Stimulated activated naive CD8-positive, alpha-beta T cell treated with anti-CD3 and anti-CD28 coated beads, Interleukin-15, amount 100 ng/mL, for 72 hours (primary cell): ENCODE data around the gene SCARF2.
"Not testable (repeated sequence)": the region's sequence is repeated elsewhere in the genome, so short reads cannot be mapped to it uniquely, and the experiment has no call there.

Experiments
- ATAC-seq: fragments of 150-1000 bp; cut with Tn5 transposase; 2 replicates; pipeline ENCODE4 v1.10.0; 2021; ENCODE audit warnings: mild to moderate bottlenecking, moderate library complexity
- DNase-seq, 2 donors: peaks; one replicate each; pipeline ENCODE4 v3.0.0; 2021 to 2022
- H3K27ac Mint-ChIP-seq, 2 donors: one replicate each; pipeline ENCODE4 v1.8.0; 2022; ENCODE audit warnings: mild to moderate bottlenecking in 2 of 2, mixed read lengths in 2 of 2, moderate library complexity in 2 of 2
- H3K27me3 Mint-ChIP-seq: one replicate; pipeline ENCODE4 v1.8.0; 2022; ENCODE audit warnings: mixed read lengths
- H3K4me1 Mint-ChIP-seq: one replicate; pipeline ENCODE4 v1.8.0; 2022; ENCODE audit warnings: mild to moderate bottlenecking, mixed read lengths
- H3K4me3 Mint-ChIP-seq, 2 donors: one replicate each; pipeline ENCODE4 v1.8.0; 2022; ENCODE audit warnings: mild to moderate bottlenecking in 2 of 2, mixed read lengths in 2 of 2, moderate library complexity in 1 of 2
- H3K9me3 Mint-ChIP-seq, 2 donors: one replicate each; pipeline ENCODE4 v1.8.0; 2022; ENCODE audit warnings: mixed read lengths in 2 of 2

The SCARF2 gene

DNA sequence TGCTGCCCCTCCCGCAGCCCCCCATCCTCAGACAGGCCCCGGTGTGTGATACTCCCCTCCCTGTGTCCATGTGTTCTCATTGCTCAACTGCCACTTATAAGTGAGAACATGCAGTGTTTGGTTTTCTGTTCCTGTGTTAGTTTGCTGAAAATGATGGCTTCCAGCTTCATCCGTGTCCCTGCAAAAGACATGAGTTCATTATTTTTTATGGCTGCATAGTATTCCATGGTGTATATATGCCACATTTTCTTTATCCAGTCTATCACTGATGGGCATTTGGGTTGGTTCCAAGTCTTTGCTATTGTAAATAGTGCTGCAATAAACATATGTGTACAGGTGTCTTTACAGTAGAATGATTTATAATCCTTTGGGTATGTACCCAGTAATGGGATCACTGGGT is 22.4 kb downstream of the SCARF2 start:
- H3K4me1 Mint-ChIP-seq, H3K9me3 Mint-ChIP-seq, ATAC-seq, H3K27me3 Mint-ChIP-seq, H3K4me3 Mint-ChIP-seq, DNase-seq, H3K27ac Mint-ChIP-seq: not testable (repeated sequence)

DNA sequence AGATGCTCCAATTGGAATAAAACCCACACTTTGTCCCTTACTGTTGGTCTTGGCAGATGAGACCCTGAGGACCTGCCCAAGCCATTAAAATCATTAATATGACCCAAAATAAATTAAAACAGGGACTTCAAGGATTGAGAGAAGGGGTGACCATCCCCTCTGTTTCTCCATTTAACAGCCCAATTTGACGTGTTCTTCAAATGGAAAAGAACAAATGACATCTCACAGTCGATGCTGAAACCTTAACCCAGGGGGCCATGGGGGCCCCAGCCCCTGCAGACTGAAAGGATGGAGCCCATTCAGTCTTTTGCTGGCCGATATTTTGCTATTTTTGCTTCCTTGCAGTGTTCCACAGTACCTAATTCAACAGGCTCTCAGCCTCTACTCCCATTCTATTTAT is 23.2 kb downstream of the SCARF2 start:
- Mint-ChIP-seq H3K27ac (no peak overlapping the region), H3K9me3 (no peaks in the 10 kb centered on the region), H3K4me1 (no peaks in the 10 kb centered on the region), H3K27me3 (no peaks in the 10 kb centered on the region), H3K4me3 (no peak overlapping the region)
- no peak for DNase-seq
- ATAC-seq: no peak

DNA sequence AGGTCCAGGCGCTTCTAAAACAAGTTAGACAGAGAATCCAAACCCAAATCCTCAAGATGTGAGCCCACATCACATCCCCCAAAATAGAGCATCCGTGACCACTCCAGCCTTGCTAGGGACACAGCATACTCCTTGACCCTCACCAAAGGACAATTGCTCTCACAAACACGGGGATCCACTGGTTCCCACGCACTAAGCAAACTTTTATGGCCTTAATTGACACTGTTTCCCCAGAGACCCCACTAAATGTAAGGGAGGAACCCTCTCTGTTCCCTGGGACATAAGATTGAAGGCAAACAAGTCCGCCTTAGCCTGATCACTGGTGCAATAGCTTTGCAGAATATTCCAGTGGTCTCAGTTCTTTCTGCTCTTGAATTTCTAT is 23.6 kb downstream of the SCARF2 start:
- no peak for DNase-seq
- Mint-ChIP-seq H3K27me3 (no peaks in the 10 kb centered on the region), H3K9me3 (no peaks in the 10 kb centered on the region), H3K4me1 (no peaks in the 10 kb centered on the region), H3K27ac (no peak overlapping the region), H3K4me3 (no peak overlapping the region)
- ATAC-seq: no peak

DNA sequence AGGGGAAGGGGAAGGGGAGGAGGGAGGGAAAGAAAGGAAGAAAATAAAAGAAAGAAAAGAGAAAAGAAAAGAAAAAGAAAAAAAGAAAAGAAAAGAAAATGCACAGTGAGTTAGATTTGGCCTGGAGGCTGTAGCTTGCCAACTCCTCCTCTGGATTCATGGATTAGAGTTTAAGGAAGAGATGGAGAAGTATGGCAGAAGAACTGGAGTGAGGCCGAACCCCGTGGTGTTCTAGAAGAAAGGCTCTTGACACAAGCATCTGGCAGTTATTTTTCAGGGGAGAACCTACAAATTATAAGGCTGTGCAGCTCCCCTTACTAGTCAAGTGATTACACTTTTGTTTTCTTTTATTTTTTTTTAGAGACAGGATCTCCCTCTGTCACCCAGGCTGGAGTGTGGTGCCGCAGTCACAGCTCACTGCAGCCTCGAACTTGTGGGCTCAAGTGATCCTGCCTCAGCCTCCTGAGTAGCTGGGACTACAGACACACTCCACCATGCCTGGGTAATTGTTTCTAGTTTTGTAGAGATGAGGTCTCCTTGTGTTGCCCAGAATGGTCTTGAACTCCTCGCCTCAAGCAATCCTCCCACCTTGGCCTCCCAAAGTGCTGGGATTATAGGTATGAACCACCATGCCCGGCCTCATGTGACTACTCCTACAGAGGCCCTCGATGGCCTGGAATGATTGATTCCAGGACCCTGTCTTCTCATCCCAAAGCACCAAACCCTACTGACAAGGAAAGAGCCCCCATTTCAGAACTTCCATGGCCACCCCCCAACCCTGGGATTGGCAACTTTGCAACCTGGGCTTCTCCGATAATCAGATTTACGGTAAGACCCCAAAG is 24.2 kb downstream of the SCARF2 start:
- H3K27me3 Mint-ChIP-seq: no peaks in the 10 kb centered on the region
- DNase-seq: no peak
- no peaks in the 10 kb centered on the region for H3K4me1 Mint-ChIP-seq
- H3K4me3 Mint-ChIP-seq: no peak overlapping the region
- no peak for ATAC-seq
- peak overlapping the region in 1 of 2 donors; percentile 7 for H3K27ac Mint-ChIP-seq
- H3K9me3 Mint-ChIP-seq: no peaks in the 10 kb centered on the region

DNA sequence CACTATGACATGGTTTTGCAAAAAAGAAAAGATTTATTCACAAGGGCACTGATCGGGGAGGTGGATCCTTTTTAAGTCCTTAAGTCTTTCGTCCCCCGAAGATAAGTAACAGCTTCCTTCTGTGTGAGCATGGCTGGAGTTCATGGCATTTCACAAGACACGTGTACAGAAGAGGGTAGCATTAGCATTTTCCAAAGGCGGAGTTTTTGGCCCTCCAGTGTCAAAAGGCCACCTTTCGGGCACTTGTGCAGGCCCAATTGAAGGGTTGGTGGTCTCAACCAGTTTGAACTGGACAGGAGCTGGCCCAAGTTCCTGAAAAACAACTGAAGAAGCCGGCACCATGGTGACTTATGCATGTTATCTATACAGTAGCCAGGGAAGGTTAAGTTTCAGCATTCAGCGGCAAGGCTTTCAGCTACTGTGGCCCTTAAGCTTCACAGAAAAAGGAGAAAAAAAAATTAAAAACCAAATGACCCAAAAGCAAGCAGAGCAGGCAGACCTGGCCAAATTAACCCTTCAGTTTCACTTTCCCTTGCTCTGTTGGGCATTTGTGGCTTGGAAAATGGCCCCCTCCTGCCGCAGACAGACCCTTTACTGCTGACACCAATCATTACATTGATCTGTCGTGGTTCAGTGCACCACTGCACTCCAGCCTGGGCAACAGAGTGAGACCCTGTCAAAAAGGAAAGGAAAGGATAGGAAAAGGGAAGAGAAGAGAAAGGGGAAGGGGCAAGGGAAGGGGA is 25.0 kb downstream of the SCARF2 start:
- no peak for ATAC-seq

DNA sequence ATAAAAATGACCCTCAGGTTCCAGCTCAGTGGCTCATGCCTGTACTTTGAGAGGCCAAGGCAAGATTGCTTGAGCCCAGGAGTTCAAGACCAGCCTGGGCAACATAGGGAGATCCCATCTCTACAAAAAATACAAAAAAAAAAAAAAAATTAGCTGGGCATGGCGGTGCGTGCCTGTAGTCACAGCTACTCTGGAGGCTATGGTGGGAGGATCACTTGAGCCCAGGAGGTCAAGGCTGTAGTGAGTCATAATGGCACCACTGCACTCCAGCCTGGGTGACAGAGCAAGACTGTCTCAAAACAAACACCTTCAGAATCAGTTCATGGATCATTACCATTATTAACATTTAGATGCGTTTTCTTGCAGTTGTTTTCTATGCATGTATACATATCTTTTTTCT is 28.2 kb downstream of the SCARF2 start:
- not testable (repeated sequence) for H3K9me3 Mint-ChIP-seq, H3K27me3 Mint-ChIP-seq, H3K4me1 Mint-ChIP-seq, H3K4me3 Mint-ChIP-seq, DNase-seq, H3K27ac Mint-ChIP-seq, ATAC-seq

More for the DNA sequence above, 25.0 kb downstream of the SCARF2 start:
- Mint-ChIP-seq H3K4me1 (no peaks in the 10 kb centered on the region), H3K9me3 (no peaks in the 10 kb centered on the region), H3K27me3 (no peaks in the 10 kb centered on the region), H3K4me3 (no peak overlapping the region), H3K27ac (no peak overlapping the region)
- no peak for DNase-seq

DNA sequence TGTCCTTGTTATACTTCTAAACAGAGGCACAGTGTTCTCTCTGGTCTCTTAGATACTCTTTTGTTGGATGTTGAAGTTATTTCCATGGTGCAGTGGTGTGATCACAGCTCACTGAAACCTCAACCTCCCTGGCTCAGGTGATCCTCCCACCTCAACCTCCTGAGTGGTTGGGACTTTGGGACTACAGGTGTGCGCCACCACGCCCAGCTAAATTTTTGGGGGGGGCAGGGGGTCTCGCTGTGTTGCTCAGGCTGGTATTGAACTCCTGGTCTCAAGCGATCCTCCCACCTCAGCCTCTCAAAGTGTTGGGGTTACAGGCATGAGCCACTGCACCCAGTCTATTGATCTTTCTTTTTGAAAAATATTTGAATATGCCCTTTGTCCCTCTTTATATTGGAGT is 28.7 kb downstream of the SCARF2 start:
- DNase-seq (no peak), ATAC-seq (no peak)
- Mint-ChIP-seq H3K4me3 (no peak overlapping the region), H3K4me1 (peaks cover 2% of the 10 kb centered on the region), H3K27me3 (no peaks in the 10 kb centered on the region), H3K9me3 (no peaks in the 10 kb centered on the region), H3K27ac (no peak overlapping the region)

DNA sequence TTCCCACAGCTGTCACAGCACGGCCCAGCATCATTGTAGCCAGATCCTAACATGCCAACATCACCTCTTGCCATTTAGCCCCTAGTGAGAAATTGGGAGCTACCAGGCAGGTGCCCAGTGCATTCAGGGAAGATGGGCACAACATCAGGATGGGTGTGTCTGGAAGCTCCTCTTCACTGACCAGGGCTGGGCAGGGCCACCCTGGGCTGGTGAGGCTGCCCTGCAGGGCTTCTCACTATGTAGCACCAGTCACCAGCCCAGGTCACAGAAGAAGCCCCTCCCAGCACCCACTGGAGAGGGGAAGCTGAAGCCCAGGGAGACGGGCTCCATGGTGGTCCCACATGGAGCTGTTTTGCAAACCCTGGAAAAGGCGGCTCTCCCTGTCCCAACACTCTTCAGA is 29.8 kb downstream of the SCARF2 start:
- no peak for ATAC-seq
- Mint-ChIP-seq H3K4me3 (no peak overlapping the region), H3K4me1 (peaks cover 11% of the 10 kb centered on the region), H3K9me3 (no peaks in the 10 kb centered on the region), H3K27me3 (no peaks in the 10 kb centered on the region), H3K27ac (no peak overlapping the region)
- DNase-seq: no peak

DNA sequence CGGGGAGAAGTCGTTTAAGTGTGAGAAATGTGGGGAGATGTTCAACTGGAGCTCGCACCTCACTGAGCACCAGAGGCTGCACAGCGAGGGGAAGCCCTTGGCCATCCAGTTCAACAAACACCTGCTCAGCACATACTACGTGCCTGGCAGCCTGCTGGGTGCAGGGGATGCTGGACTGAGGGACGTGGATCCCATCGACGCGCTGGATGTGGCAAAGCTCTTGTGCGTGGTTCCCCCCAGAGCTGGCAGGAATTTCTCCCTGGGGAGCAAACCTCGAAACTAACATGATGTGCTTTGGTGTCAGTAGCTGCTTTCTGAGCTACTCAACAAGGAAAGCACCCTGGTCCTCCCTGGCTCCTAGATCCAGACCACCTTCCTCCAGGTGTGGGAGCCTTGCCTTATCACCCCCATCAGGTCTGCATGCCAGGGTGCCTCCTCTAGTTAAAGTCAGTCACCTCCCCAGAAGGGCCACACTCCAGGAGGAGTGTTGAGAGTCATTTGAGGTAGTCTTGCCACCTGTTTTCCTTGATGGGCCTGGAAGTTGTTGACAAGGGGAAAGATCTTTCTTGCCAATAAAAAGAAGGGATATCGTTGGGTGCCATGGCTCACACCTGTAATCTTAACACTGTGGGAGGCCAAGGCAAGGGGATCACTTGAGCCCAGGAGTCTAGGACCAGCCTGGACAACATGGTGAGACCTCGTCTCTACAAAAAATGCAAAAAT is 30.8 kb downstream of the SCARF2 start:
- no peak overlapping the region for H3K27ac Mint-ChIP-seq
- peaks cover 11% of the 10 kb centered on the region for H3K4me1 Mint-ChIP-seq
- no peak overlapping the region for H3K4me3 Mint-ChIP-seq

DNA sequence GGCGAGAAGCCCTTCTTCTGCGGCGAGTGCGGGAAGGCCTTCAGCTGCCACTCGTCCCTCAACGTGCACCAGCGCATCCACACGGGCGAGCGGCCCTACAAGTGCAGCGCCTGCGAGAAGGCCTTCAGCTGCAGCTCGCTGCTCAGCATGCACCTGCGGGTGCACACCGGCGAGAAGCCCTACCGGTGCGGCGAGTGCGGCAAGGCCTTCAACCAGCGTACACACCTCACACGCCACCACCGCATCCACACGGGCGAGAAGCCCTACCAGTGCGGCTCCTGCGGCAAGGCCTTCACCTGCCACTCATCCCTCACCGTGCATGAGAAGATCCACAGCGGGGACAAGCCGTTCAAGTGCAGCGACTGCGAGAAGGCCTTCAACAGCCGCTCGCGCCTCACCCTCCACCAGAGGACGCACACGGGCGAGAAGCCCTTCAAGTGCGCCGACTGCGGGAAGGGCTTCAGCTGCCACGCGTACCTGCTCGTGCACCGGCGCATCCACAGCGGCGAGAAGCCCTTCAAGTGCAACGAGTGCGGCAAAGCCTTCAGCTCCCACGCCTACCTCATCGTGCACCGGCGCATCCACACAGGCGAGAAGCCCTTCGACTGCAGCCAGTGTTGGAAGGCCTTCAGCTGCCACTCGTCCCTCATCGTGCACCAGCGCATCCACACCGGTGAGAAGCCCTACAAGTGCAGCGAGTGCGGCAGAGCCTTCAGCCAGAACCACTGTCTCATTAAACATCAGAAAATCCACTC is 31.5 kb downstream of the SCARF2 start:
- no peak for DNase-seq
- Mint-ChIP-seq H3K4me3 (no peak overlapping the region), H3K27ac (no peak overlapping the region), H3K27me3 (no peaks in the 10 kb centered on the region), H3K4me1 (peaks cover 11% of the 10 kb centered on the region), H3K9me3 (no peaks in the 10 kb centered on the region)
- no peak for ATAC-seq

More for the DNA sequence above, 30.8 kb downstream of the SCARF2 start:
- Mint-ChIP-seq H3K27me3 (no peaks in the 10 kb centered on the region), H3K9me3 (no peaks in the 10 kb centered on the region)
- ATAC-seq (no peak), DNase-seq (no peak)

DNA sequence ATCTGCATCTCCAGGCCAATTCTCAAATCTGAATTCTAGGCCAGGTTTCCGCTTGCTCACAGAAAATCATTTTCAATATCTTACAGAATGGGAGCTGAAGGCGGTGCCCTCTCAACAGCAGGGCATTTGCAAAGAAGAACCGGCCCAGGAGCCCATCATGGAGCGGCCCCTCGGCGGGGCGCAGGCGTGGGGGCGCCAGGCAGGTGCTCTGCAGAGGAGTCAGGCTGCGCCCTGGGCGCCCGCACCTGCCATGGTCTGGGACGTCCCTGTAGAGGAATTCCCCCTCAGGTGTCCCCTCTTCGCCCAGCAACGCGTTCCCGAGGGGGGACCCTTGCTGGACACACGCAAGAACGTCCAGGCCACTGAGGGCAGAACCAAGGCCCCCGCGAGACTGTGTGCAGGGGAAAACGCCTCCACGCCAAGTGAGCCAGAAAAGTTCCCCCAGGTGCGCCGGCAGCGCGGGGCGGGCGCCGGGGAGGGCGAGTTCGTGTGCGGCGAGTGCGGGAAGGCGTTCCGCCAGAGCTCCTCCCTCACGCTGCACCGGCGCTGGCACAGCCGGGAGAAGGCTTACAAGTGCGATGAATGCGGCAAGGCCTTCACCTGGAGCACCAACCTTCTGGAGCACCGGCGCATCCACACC is 32.2 kb downstream of the SCARF2 start:
- H3K27me3 Mint-ChIP-seq: no peaks in the 10 kb centered on the region

DNA sequence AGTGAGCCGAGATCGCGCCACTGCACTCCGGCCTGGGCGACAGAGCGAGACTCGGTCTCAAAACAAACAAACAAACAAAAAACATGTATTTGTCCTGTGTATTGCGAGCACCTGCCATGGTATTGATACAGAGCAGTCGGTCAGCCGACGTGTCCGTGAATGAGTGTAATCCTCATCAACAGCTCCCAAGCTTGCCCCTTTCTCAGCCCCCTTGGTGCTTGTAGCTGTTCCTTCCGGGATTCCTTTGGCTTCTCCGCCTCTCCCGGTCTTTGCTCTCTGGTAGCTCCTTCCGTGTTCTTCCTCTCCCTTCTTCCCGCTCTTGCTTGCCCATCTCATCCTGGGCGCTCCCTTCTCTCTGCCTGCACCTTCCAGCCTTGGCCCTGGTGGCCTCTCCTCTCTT is 32.7 kb downstream of the SCARF2 start:
- H3K4me3 Mint-ChIP-seq: no peak overlapping the region
- no peak for DNase-seq
- no peaks in the 10 kb centered on the region for H3K9me3 Mint-ChIP-seq
- H3K4me1 Mint-ChIP-seq: peaks cover 11% of the 10 kb centered on the region
- no peaks in the 10 kb centered on the region for H3K27me3 Mint-ChIP-seq
- ATAC-seq: no peak
- H3K27ac Mint-ChIP-seq: peak overlapping the region in 1 of 2 donors; percentile 91

More for the DNA sequence above, 32.2 kb downstream of the SCARF2 start:
- H3K9me3 Mint-ChIP-seq: no peaks in the 10 kb centered on the region
- DNase-seq (no peak), ATAC-seq (no peak)
- peaks cover 11% of the 10 kb centered on the region for H3K4me1 Mint-ChIP-seq
- H3K4me3 Mint-ChIP-seq: no peak overlapping the region
- peak overlapping the region in 1 of 2 donors; percentile 91 for H3K27ac Mint-ChIP-seq

DNA sequence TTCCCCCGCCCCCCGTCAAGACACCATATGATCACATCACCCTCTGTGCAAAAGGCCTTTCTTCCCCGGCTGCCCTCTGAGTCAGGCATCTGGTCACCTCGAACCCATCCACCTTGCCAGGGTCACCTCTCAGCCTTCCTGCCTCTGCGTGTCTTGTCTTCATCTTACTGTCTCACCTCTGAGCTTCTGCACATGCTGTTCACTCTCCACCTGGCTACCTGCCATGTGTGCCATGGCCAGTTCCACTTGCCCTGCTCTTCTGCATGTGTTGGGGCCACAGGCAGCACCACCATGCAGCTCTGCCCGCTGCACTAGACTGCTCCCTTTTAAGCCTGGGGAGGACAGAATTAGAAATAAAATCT is 33.9 kb downstream of the SCARF2 start:
- Mint-ChIP-seq H3K4me3 (no peak overlapping the region), H3K4me1 (peaks cover 11% of the 10 kb centered on the region), H3K9me3 (no peaks in the 10 kb centered on the region), H3K27me3 (no peaks in the 10 kb centered on the region), H3K27ac (no peak overlapping the region)
- no peak for ATAC-seq
- DNase-seq: no peak

DNA sequence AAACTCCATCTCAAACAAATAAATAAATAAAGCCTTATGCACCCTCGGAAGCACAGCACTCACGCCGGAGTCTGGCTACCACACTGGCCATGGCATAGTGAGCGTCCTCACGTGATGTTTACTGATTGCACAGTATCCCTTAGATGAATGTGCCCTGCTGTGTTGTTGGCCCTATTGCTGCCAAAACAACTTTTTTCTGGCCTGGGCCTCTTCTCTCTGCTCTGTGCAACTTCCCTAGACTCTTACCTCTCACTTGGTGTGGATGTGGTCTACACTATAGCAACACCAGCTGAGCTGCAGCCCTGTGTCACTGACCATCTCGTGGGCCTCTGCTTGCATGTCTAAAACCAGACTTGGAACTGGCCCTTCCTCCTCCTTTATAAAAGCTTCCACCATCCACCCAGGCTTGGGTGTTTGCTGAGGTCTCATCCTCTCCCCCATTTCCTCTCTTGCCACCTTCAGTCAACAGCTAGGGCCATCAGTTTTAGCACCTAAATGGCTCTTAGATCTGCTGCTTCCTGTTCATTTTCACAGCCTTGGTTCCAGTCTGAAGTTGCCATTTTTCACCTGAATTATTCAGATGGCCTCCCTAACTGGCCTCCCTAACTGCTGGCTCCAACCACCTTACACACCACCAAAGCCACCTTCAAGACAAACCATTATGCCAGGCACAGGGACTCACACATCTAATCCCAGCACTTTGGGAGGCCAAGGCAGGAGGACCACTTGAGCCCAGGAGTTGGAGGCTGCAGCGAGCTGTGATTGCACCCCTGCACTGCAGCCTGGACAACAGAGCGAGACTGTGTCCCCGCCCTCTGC is 34.5 kb downstream of the SCARF2 start:
- Mint-ChIP-seq H3K4me1 (peaks cover 11% of the 10 kb centered on the region), H3K27me3 (no peaks in the 10 kb centered on the region), H3K9me3 (no peaks in the 10 kb centered on the region), H3K4me3 (no peak overlapping the region), H3K27ac (no peak overlapping the region)
- ATAC-seq: no peak
- DNase-seq: no peak
